SK-N-MC (cell line): Measurements from ENCODE around the gene AGAP1.

Experiments used
- EZH2 ChIP-seq: fragments of 200-600 bp; sonication (generic); IDR thresholded peaks from one replicate; pipeline ENCODE4 v1.6.1; 2017; ENCODE audit warnings: antibody characterized with exemption
- FOXP2 ChIP-seq: optimal IDR thresholded peaks from 2 replicates; pipeline ENCODE3; 2011; ENCODE audit warnings: mild to moderate bottlenecking, moderate library complexity; ENCODE audit not compliant: insufficient read depth; ENCODE audit errors: extremely low read length, control extremely low read depth
- POLR2AphosphoS5 ChIP-seq: IDR thresholded peaks from 2 replicates; pipeline ENCODE4 v1.6.1; 2012; ENCODE audit warnings: mild to moderate bottlenecking, low read depth, low read length, borderline replicate concordance

DNA sequence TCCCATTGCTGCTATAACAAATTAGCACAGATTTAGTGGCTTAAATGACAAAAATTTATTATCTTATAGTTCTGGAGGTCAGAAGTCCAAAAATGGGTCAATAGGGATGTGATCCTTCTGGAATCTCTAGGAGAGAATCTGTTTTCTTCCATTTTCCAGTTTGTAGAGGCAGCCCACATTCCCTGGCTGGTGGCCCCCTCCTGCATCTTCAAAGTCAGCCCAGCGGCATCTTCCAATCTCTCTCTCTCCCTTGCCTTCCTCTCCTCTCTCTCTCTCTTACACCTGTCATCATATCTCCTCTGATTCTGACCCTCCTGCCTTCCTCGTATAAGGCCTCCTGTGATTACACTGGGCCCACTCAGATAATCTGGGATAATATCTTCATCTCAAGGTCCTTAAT lies 3.9 kb upstream of the AGAP1 start:
- TF ChIP-seq EZH2 (no peak), POLR2AphosphoS5 (no peak), FOXP2 (no peak)
